ENCODE data around the gene ZCCHC24. TPM values are rescaled to one million over a fixed set of nuclear protein-coding genes. Genes with fewer than 3 reads are reported as not detected.

The ZCCHC24 gene
- total RNA-seq, 1 experiment from 2014 or later: 6.0 TPM

GRCh38 chr10:79349766-79350406 lies 95.5 kb downstream of the ZCCHC24 start:
- Histone ChIP-seq H3K9me3 (ENCODE audit: insufficient read depth, low read depth) (no peaks in the 10 kb centered on the region), H3K4me3 (peak overlapping the region; percentile 87; the same call in 1 of the 2 replicates), H3K4me2 (peak overlapping the region; percentile 88), H2AFZ (no peak overlapping the region), H4K20me1 (ENCODE audit: insufficient read depth) (peaks cover 66% of the 10 kb centered on the region), H3K27me3 (ENCODE audit: insufficient read depth, low read depth) (no peaks in the 10 kb centered on the region), H3K36me3 (ENCODE audit: low read depth) (peaks cover 62% of the 10 kb centered on the region), H3F3A (ENCODE audit: insufficient read depth, low read depth) (peaks cover 41% of the 10 kb centered on the region), H3K27ac (0 out of 2 replicates have a peak overlapping the region, but pooled peaks have one; percentile 9), H3K79me2 (ENCODE audit: low read depth) (peaks cover 55% of the 10 kb centered on the region), H3K4me1 (replicated peaks; ENCODE audit: insufficient read depth) (peaks cover 25% of the 10 kb centered on the region), H3K9me2 (ENCODE audit: insufficient read depth) (no peaks in the 10 kb centered on the region)
- POLR2A ChIA-PET (ENCODE audit: unreplicated experiment): no interaction called here
- no TSS peak for BruUV-seq (replicated peaks)
- DNase-seq: peak in 1 of 2 experiments; percentile 35
- TF ChIP-seq CTCF (conservative IDR thresholded peaks at IDR 0.05): no peak
- no peak for TF ChIP-seq EZH2 (IDR thresholded peaks at IDR 0.05; ENCODE audit: low read depth)
- intact Hi-C loops (cut with micrococcal nuclease; ENCODE audit: unreplicated experiment): no loop called here
- CTCF ChIA-PET: interaction anchor here (0.6 kb wide), 1 partner anchor 25 kb away, joined by 3 read pairs; no protein-coding TSS in a partner anchor

- ChIA-PET CTCF (no interaction called here), POLR2A (ENCODE audit: unreplicated experiment) (no interaction called here)
- H3F3A ChIP-seq (ENCODE audit: insufficient read depth, low read depth): peaks cover 33% of the 10 kb centered on the region
- no peaks in the 10 kb centered on the region for H3K9me3 ChIP-seq (ENCODE audit: insufficient read depth, low read depth)
- H3K36me3 ChIP-seq (ENCODE audit: low read depth): peaks cover 54% of the 10 kb centered on the region
- no peak for TF ChIP-seq CTCF (conservative IDR thresholded peaks at IDR 0.05)
- no peak for TF ChIP-seq EZH2 (IDR thresholded peaks at IDR 0.05; ENCODE audit: low read depth)
- H3K4me3 ChIP-seq: peak overlapping the region; percentile 87
- intact Hi-C loops (cut with micrococcal nuclease; ENCODE audit: unreplicated experiment): no loop called here
- peaks cover 25% of the 10 kb centered on the region for H3K4me1 ChIP-seq (replicated peaks; ENCODE audit: insufficient read depth)
- H3K9me2 ChIP-seq (ENCODE audit: insufficient read depth): no peaks in the 10 kb centered on the region
- no peak for DNase-seq
- peaks cover 58% of the 10 kb centered on the region for H4K20me1 ChIP-seq (ENCODE audit: insufficient read depth)
- H2AFZ ChIP-seq: no peak overlapping the region
- no peaks in the 10 kb centered on the region for H3K27me3 ChIP-seq (ENCODE audit: insufficient read depth, low read depth)
- peak overlapping the region; percentile 88 for H3K4me2 ChIP-seq
- peak overlapping the region; percentile 87; the same call in 1 of the 2 replicates for H3K27ac ChIP-seq
- peaks cover 55% of the 10 kb centered on the region for H3K79me2 ChIP-seq (ENCODE audit: low read depth)
- no TSS peak for BruUV-seq (replicated peaks)
Observed at GRCh38 chr10:79349072-79349491, 96.3 kb downstream of the ZCCHC24 start.

GRCh38 chr10:79348640-79348988 lies 96.8 kb downstream of the ZCCHC24 start:
- no peaks in the 10 kb centered on the region for H3K9me2 ChIP-seq (ENCODE audit: insufficient read depth)
- peak overlapping the region; percentile 88 for H3K4me2 ChIP-seq
- peaks cover 54% of the 10 kb centered on the region for H4K20me1 ChIP-seq (ENCODE audit: insufficient read depth)
- POLR2A ChIA-PET (ENCODE audit: unreplicated experiment): no interaction called here
- H3K4me3 ChIP-seq: peak overlapping the region; percentile 87
- H3K36me3 ChIP-seq (ENCODE audit: low read depth): peaks cover 49% of the 10 kb centered on the region
- peak overlapping the region; percentile 87 for H3K27ac ChIP-seq
- H3K9me3 ChIP-seq (ENCODE audit: insufficient read depth, low read depth): no peaks in the 10 kb centered on the region
- CTCF ChIA-PET: no interaction called here
- no peak overlapping the region for H2AFZ ChIP-seq
- no peaks in the 10 kb centered on the region for H3K27me3 ChIP-seq (ENCODE audit: insufficient read depth, low read depth)
- BruUV-seq (replicated peaks): TSS peak; percentile 30
- TF ChIP-seq EZH2 (IDR thresholded peaks at IDR 0.05; ENCODE audit: low read depth) (no peak), CTCF (conservative IDR thresholded peaks at IDR 0.05) (no peak)
- intact Hi-C loops (cut with micrococcal nuclease; ENCODE audit: unreplicated experiment): no loop called here
- no peak for DNase-seq
- peaks cover 25% of the 10 kb centered on the region for H3K4me1 ChIP-seq (replicated peaks; ENCODE audit: insufficient read depth)
- peaks cover 29% of the 10 kb centered on the region for H3F3A ChIP-seq (ENCODE audit: insufficient read depth, low read depth)
- H3K79me2 ChIP-seq (ENCODE audit: low read depth): peaks cover 55% of the 10 kb centered on the region

Measured in PC-9 (cell line).